B cell (primary cell): ENCODE measurements around the gene AK1.

Experiments used
- CTCF ChIP-seq: fragments of 200-600 bp; IDR thresholded peaks from one replicate; pipeline ENCODE4 v1.8.0; 2022; ENCODE audit warnings: antibody characterized with exemption, mild to moderate bottlenecking
- EZH2 ChIP-seq: IDR thresholded peaks from 2 replicates; pipeline ENCODE4 v1.6.1; 2012; ENCODE audit warnings: borderline replicate concordance, low read depth, mild to moderate bottlenecking, moderate library complexity, low read length; ENCODE audit not compliant: insufficient read depth, poor library complexity, severe bottlenecking

DNA sequence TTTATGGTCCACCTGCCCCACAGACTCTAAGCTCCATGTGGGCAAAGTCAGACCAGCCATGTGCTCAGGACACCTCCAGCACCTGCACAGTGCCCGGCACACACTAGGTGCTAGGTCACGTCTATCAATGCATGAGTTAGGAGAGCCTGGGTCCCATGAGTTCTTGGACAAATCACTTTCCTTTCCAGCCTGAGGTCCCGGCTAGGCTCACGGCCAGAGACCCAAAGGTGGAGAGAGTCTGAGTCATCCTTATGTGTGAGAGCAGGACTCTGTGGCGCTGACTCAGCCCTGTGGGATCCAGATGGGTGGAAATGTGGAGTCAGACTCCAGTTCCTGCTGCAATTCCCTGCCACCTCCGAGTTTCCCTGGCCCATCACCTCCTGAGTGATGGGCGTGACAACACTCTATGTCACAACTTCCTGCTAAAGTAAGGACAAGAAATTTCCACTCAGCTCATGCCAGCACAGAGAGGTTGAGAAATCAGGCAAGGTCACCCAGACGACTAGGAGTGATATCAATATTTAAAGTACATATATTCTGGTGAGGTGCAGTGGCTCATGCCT lies 41.9 kb upstream of the AK1 start:
- no peak for TF ChIP-seq CTCF
- no peak for TF ChIP-seq EZH2
